ENCODE data around the gene CCNT1. TPM values are rescaled to one million over a fixed set of nuclear protein-coding genes. Genes with fewer than 3 reads are reported as not detected.

CCNT1 gene
- total RNA-seq, 1 experiment from 2014 or later, result 69.4 TPM

GRCh38 chr12:48744251-48745008 lies 27.9 kb upstream of the CCNT1 start:
- ChIA-PET POLR2A (no interaction called here), RAD21 (ENCODE audit: low non-redundant PET in 1 of 2, low total read pairs in 2 of 2, uncharacterized antibody in 2 of 2, unreplicated experiment in 2 of 2) (no interaction called here), CTCF (no interaction called here)
- Histone ChIP-seq H3K36me3 (ENCODE audit: control insufficient read depth in 1 of 2, insufficient read depth in 2 of 2, low read length in 2 of 2) (no peaks in the 10 kb centered on the region), H3K9me3 (ENCODE audit: control insufficient read depth in 1 of 2, insufficient read depth in 1 of 2, low read depth in 1 of 2, low read length in 2 of 2) (no peaks in the 10 kb centered on the region), H3K4me2 (ENCODE audit: low read length) (no peak overlapping the region), H4K20me1 (ENCODE audit: insufficient read depth) (no peaks in the 10 kb centered on the region), H2AFZ (ENCODE audit: low read depth, low read length, poor library complexity, severe bottlenecking) (no peak overlapping the region), H3K9me2 (ENCODE audit: insufficient read depth) (no peaks in the 10 kb centered on the region), H3K4me3 (replicated peaks in 1 of 2; ENCODE audit: low read depth in 1 of 2, low read length in 2 of 2) (no peak overlapping the region), H3K79me2 (ENCODE audit: insufficient read depth, low read length) (no peaks in the 10 kb centered on the region), H3K27ac (ENCODE audit: low read depth, low read length) (no peak overlapping the region), H3K27me3 (ENCODE audit: insufficient read depth, low read length) (no peaks in the 10 kb centered on the region), H3K9ac (ENCODE audit: low read length) (no peak overlapping the region), H3K4me1 (ENCODE audit: control insufficient read depth in 1 of 2, insufficient read depth in 2 of 2, low read length in 2 of 2) (no peaks in the 10 kb centered on the region)
- ATAC-seq (no peak), DNase-seq (ENCODE audit: low read depth, low spot score) (no peak)
- intact Hi-C loops (cut with micrococcal nuclease), result no loop called here
- no TSS peak for BruUV-seq (replicated peaks)
- TF ChIP-seq FOSL1 (IDR thresholded peaks at IDR 0.05; ENCODE audit: low read depth) (no peak), ZNF274 (IDR thresholded peaks at IDR 0.05; ENCODE audit: low read depth, low read length) (no peak)

DNA sequence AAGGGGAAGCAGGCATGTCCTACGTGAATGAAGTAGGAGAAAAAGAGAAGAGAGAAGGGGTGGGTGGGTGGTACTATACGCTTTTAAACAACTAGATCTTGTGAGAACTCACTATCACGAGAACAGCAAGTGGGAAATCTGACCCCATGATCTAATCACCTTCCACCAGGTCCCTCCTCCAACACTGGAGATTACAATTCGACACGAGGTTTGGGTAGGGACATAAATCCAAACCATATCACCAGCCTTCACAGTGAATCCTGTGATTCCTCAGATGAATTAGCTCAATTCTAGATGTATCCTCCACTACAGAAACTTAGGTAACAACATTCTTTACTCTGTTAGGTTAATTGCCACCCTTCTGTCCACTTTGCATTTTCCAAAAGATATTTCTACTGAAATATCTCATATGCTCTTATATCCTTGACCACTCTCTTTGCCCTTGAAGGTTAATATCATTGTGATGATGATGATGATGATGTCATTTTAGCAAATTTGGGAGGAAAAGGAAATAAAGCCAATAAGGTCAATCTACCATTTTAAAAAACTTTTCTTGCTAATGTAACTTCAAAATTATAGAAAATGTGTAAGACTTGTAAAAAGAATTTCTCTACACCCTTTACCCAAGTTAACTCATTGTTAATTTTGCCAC lies 23.2 kb upstream of the CCNT1 start:
- Histone ChIP-seq H3K79me2 (ENCODE audit: insufficient read depth, low read length) (no peaks in the 10 kb centered on the region), H3K4me3 (replicated peaks in 1 of 2; ENCODE audit: low read depth in 1 of 2, low read length in 2 of 2) (no peak overlapping the region), H3K9me2 (ENCODE audit: insufficient read depth) (no peaks in the 10 kb centered on the region), H3K9me3 (ENCODE audit: control insufficient read depth in 1 of 2, insufficient read depth in 1 of 2, low read depth in 1 of 2, low read length in 2 of 2) (no peaks in the 10 kb centered on the region), H3K36me3 (ENCODE audit: control insufficient read depth in 1 of 2, insufficient read depth in 2 of 2, low read length in 2 of 2) (no peaks in the 10 kb centered on the region), H3K27ac (ENCODE audit: low read depth, low read length) (no peak overlapping the region), H2AFZ (ENCODE audit: low read depth, low read length, poor library complexity, severe bottlenecking) (no peak overlapping the region), H3K4me2 (ENCODE audit: low read length) (no peak overlapping the region), H3K9ac (ENCODE audit: low read length) (no peak overlapping the region), H4K20me1 (ENCODE audit: insufficient read depth) (no peaks in the 10 kb centered on the region), H3K27me3 (ENCODE audit: insufficient read depth, low read length) (no peaks in the 10 kb centered on the region), H3K4me1 (ENCODE audit: control insufficient read depth in 1 of 2, insufficient read depth in 2 of 2, low read length in 2 of 2) (no peaks in the 10 kb centered on the region)
- POLR2A ChIA-PET, result no interaction called here
- BruUV-seq (replicated peaks), result no TSS peak
- CTCF ChIA-PET, result interaction anchor here (1.0 to 1.1 kb wide), 2 partner anchors 13 kb away, joined by 5 to 11 read pairs; no protein-coding TSS in a partner anchor
- no peak for DNase-seq (ENCODE audit: low read depth, low spot score)
- intact Hi-C loops (cut with micrococcal nuclease), result no loop called here
- RAD21 ChIA-PET (ENCODE audit: low non-redundant PET in 1 of 2, low total read pairs in 2 of 2, uncharacterized antibody in 2 of 2, unreplicated experiment in 2 of 2), result no interaction called here
- TF ChIP-seq SP1 (IDR thresholded peaks at IDR 0.05; ENCODE audit: low read depth), result no peak
- no peak for TF ChIP-seq MAX (IDR thresholded peaks at IDR 0.05)
- TF ChIP-seq POLR2AphosphoS5 (IDR thresholded peaks at IDR 0.05; ENCODE audit: low read depth, low read length), result no peak
- no peak for TF ChIP-seq FOSL1 (IDR thresholded peaks at IDR 0.05; ENCODE audit: low read depth)
- TF ChIP-seq CEBPB (IDR thresholded peaks at IDR 0.05; ENCODE audit: low read depth), result no peak
- TF ChIP-seq EGR1 (IDR thresholded peaks at IDR 0.05; ENCODE audit: low read depth), result no peak
- TF ChIP-seq JUND (IDR thresholded peaks at IDR 0.05), result no peak
- TF ChIP-seq REST (IDR thresholded peaks at IDR 0.05; ENCODE audit: low read depth), result no peak
- no peak for TF ChIP-seq CBX3 (IDR thresholded peaks at IDR 0.05; ENCODE audit: low read depth)
- TF ChIP-seq, protein P1, sequence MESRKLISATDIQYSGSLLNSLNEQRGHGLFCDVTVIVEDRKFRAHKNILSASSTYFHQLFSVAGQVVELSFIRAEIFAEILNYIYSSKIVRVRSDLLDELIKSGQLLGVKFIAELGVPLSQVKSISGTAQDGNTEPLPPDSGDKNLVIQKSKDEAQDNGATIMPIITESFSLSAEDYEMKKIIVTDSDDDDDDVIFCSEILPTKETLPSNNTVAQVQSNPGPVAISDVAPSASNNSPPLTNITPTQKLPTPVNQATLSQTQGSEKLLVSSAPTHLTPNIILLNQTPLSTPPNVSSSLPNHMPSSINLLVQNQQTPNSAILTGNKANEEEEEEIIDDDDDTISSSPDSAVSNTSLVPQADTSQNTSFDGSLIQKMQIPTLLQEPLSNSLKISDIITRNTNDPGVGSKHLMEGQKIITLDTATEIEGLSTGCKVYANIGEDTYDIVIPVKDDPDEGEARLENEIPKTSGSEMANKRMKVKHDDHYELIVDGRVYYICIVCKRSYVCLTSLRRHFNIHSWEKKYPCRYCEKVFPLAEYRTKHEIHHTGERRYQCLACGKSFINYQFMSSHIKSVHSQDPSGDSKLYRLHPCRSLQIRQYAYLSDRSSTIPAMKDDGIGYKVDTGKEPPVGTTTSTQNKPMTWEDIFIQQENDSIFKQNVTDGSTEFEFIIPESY (IDR thresholded peaks at IDR 0.05; ENCODE audit: extremely low read depth, insufficient replicate concordance, low read length), result no peak
- TF ChIP-seq TCF7L2 (IDR thresholded peaks at IDR 0.05; ENCODE audit: borderline replicate concordance, extremely low read depth, insufficient read depth, insufficient read length), result no peak
- TF ChIP-seq SRF (IDR thresholded peaks at IDR 0.05; ENCODE audit: low read depth), result no peak
- TF ChIP-seq YY1 (IDR thresholded peaks at IDR 0.05; ENCODE audit: extremely low read depth, insufficient replicate concordance, low read depth, low read length), result no peak
- no peak for ATAC-seq
